ENCODE measurements around the gene RPRD1A. TPM values are rescaled to one million over a fixed set of nuclear protein-coding genes. Genes with fewer than 3 reads are reported as not detected.

RPRD1A gene
- total RNA-seq, 3 donors from 2014 or later = 51.5 to 76.8 (median 59.3) TPM

- intact Hi-C loops (cut with DNase I; ENCODE audit: low total_unique reads) = no loop called here
- peak in 1 of 2 donors; percentile 59 for DNase-seq (ENCODE audit: low spot score in 2 of 2)
- H3K27ac ChIP-seq = no peak overlapping the region
Observed at GRCh38 chr18:35949903-35950627, 117.3 kb downstream of the RPRD1A start.

GRCh38 chr18:35949090-35949489 lies 118.3 kb downstream of the RPRD1A start:
- no peaks in the 10 kb centered on the region for H3K4me1 ChIP-seq
- no peak for DNase-seq (ENCODE audit: low spot score in 2 of 2)
- no peaks in the 10 kb centered on the region for H3K9me3 ChIP-seq
- no peaks in the 10 kb centered on the region for H3K27me3 ChIP-seq
- H3K27ac ChIP-seq = no peak overlapping the region
- intact Hi-C loops (cut with DNase I; ENCODE audit: low total_unique reads) = no loop called here
- TF ChIP-seq CTCF (IDR thresholded peaks at IDR 0.05) (no peak), POLR2A (IDR thresholded peaks at IDR 0.05) (no peak), POLR2AphosphoS5 (IDR thresholded peaks at IDR 0.05) (no peak)
- H3K36me3 ChIP-seq = no peaks in the 10 kb centered on the region
- H3K4me3 ChIP-seq = no peak overlapping the region

More at GRCh38 chr18:35949903-35950627, 117.3 kb downstream of the RPRD1A start:
- H3K4me3 ChIP-seq = peak overlapping the region; percentile 45 to 78 (median 51)
- H3K9me3 ChIP-seq = no peaks in the 10 kb centered on the region
- TF ChIP-seq CTCF (IDR thresholded peaks at IDR 0.05) (peak; percentile 71 to 90 (median 84)), POLR2AphosphoS5 (IDR thresholded peaks at IDR 0.05) (no peak)
- no peaks in the 10 kb centered on the region for H3K4me1 ChIP-seq
- H3K36me3 ChIP-seq = no peaks in the 10 kb centered on the region
- H3K27me3 ChIP-seq = no peaks in the 10 kb centered on the region

- no peaks in the 10 kb centered on the region for H3K27me3 ChIP-seq
- no peak overlapping the region for H3K27ac ChIP-seq
- H3K4me1 ChIP-seq = no peaks in the 10 kb centered on the region
- TF ChIP-seq CTCF (IDR thresholded peaks at IDR 0.05) (no peak), POLR2AphosphoS5 (IDR thresholded peaks at IDR 0.05) (no peak), POLR2A (IDR thresholded peaks at IDR 0.05) (no peak)
- intact Hi-C loops (cut with DNase I; ENCODE audit: low total_unique reads) = no loop called here
- no peak for DNase-seq (ENCODE audit: low spot score in 2 of 2)
- no peaks in the 10 kb centered on the region for H3K36me3 ChIP-seq
- H3K4me3 ChIP-seq = no peak overlapping the region
- no peaks in the 10 kb centered on the region for H3K9me3 ChIP-seq
Observed at GRCh38 chr18:35948080-35948479, 119.3 kb downstream of the RPRD1A start.

GRCh38 chr18:35942661-35943060 lies 124.7 kb downstream of the RPRD1A start:
- no peaks in the 10 kb centered on the region for H3K9me3 ChIP-seq
- H3K27ac ChIP-seq = no peak overlapping the region
- no peaks in the 10 kb centered on the region for H3K36me3 ChIP-seq
- H3K4me1 ChIP-seq = no peaks in the 10 kb centered on the region
- intact Hi-C loops (cut with DNase I; ENCODE audit: low total_unique reads) = no loop called here
- no peak for TF ChIP-seq CTCF (IDR thresholded peaks at IDR 0.05)
- no peak for TF ChIP-seq POLR2AphosphoS5 (IDR thresholded peaks at IDR 0.05)
- TF ChIP-seq POLR2A (IDR thresholded peaks at IDR 0.05) = no peak
- no peak for DNase-seq (ENCODE audit: low spot score in 2 of 2)
- no peaks in the 10 kb centered on the region for H3K27me3 ChIP-seq
- H3K4me3 ChIP-seq = no peak overlapping the region

GRCh38 chr18:35942133-35942532 lies 125.2 kb downstream of the RPRD1A start:
- Histone ChIP-seq H3K36me3 (no peaks in the 10 kb centered on the region), H3K4me1 (no peaks in the 10 kb centered on the region), H3K4me3 (no peak overlapping the region), H3K27ac (no peak overlapping the region), H3K9me3 (no peaks in the 10 kb centered on the region), H3K27me3 (no peaks in the 10 kb centered on the region)
- no peak for DNase-seq (ENCODE audit: low spot score in 2 of 2)
- intact Hi-C loops (cut with DNase I; ENCODE audit: low total_unique reads) = no loop called here
- TF ChIP-seq CTCF (IDR thresholded peaks at IDR 0.05) = no peak
- TF ChIP-seq POLR2A (IDR thresholded peaks at IDR 0.05) = no peak
- no peak for TF ChIP-seq POLR2AphosphoS5 (IDR thresholded peaks at IDR 0.05)

Data from breast epithelium (tissue), 4 donors.